ENCODE measurements around the gene ADCYAP1.

- TF ChIP-seq CTCF (conservative IDR thresholded peaks at IDR 0.05 in 1 of 2, IDR thresholded peaks at IDR 0.05 in 1 of 2; ENCODE audit: low read depth in 1 of 2, low read length in 2 of 2), result no peak
- TF ChIP-seq EZH2 (IDR thresholded peaks at IDR 0.05; ENCODE audit: low read length, missing control alignments), result no peak
These were observed 5.6 kb downstream of the ADCYAP1 start for GRCh38 chr18:910247-910646.

Measured in fibroblast of lung (primary cell).